ENCODE results near the gene GPS2. TPM values are rescaled to one million over a fixed set of nuclear protein-coding genes. Genes with fewer than 3 reads are reported as not detected.

GPS2 gene
- 91.6 to 105 TPM (median 99.8 TPM) in 5 replicates for total RNA-seq (2022; extraction: Qiagen RNA extraction; ENCODE audit: low read depth)

GRCh38 chr17:7314719-7315569, at the start of gene GPS2:
TSS of gene GPS2 (minus strand) at chr17:7315360. CDS start at chr17:7315052, 308 bp downstream.

GRCh38 chr17:7355053-7355452, 39.9 kb upstream of the GPS2 start, which contains the start of gene TMEM95:
TSS of gene TMEM95 (plus strand) at chr17:7355156. CDS start at chr17:7355205, 49 bp downstream.

GRCh38 chr17:7351665-7352502, 36.7 kb upstream of the GPS2 start, which contains the start of gene KCTD11:
TSS of gene KCTD11 (plus strand) at chr17:7352162.

GRCh38 chr17:7336240-7337175, 21.3 kb upstream of the GPS2 start, which contains the start of gene ACAP1:
TSS of gene ACAP1 (plus strand) at chr17:7336529. CDS start at chr17:7336735, 206 bp downstream.

GRCh38 chr17:7328840-7329373, 13.7 kb upstream of the GPS2 start, which contains the start of gene NEURL4:
TSS of gene NEURL4 (minus strand) at chr17:7329335. CDS start at chr17:7329312, 23 bp downstream.

GRCh38 chr17:7306911-7307685, 8.1 kb downstream of the GPS2 start, which contains the start of gene EIF5A:
TSS of gene EIF5A (plus strand) at chr17:7307628. CDS start at chr17:7309636, 2,008 bp downstream.

GRCh38 chr17:7294614-7295153, 20.5 kb downstream of the GPS2 start, which contains the start of gene YBX2:
TSS of gene YBX2 (minus strand) at chr17:7294639. CDS start at chr17:7294500, 139 bp downstream.

GRCh38 chr17:7281074-7281952, 33.8 kb downstream of the GPS2 start, which contains the start of gene SLC2A4:
TSS of gene SLC2A4 (plus strand) at chr17:7281718. CDS start at chr17:7281935, 217 bp downstream.

Other genes starting within 250 kb of the GPS2 start
- gene CLEC10A, start 235.1 kb downstream of the GPS2 start, total RNA-seq (2022; extraction: Qiagen RNA extraction; ENCODE audit: low read depth) = not detected in 5 replicates
- 0.24 TPM in 1 of 5 replicates, not detected in the others for gene ASGR2, start 200.5 kb downstream of the GPS2 start, total RNA-seq (2022; extraction: Qiagen RNA extraction; ENCODE audit: low read depth)
- 0.82 to 1.2 TPM (median 1.0 TPM) in 5 replicates for gene ASGR1, start 136.0 kb downstream of the GPS2 start, total RNA-seq (2022; extraction: Qiagen RNA extraction; ENCODE audit: low read depth)
- gene DLG4, start 95.5 kb downstream of the GPS2 start, total RNA-seq (2022; extraction: Qiagen RNA extraction; ENCODE audit: low read depth) = 7.9 to 9.6 TPM (median 8.9 TPM) in 5 replicates
- 353 to 465 TPM (median 434 TPM) in 5 replicates for gene ACADVL, start 95.4 kb downstream of the GPS2 start, total RNA-seq (2022; extraction: Qiagen RNA extraction; ENCODE audit: low read depth)
- 28.0 to 42.0 TPM (median 34.1 TPM) in 5 replicates for gene DVL2, start 80.8 kb downstream of the GPS2 start, total RNA-seq (2022; extraction: Qiagen RNA extraction; ENCODE audit: low read depth)
- gene PHF23, start 75.9 kb downstream of the GPS2 start, total RNA-seq (2022; extraction: Qiagen RNA extraction; ENCODE audit: low read depth) = 83.9 to 111 TPM (median 93.1 TPM) in 5 replicates
- 651 to 801 TPM (median 727 TPM) in 5 replicates for gene GABARAP, start 72.9 kb downstream of the GPS2 start, total RNA-seq (2022; extraction: Qiagen RNA extraction; ENCODE audit: low read depth)
- gene CTDNEP1, start 63.6 kb downstream of the GPS2 start, total RNA-seq (2022; extraction: Qiagen RNA extraction; ENCODE audit: low read depth) = 214 to 254 TPM (median 242 TPM) in 5 replicates
- 117 to 137 TPM (median 127 TPM) in 5 replicates for gene ELP5, start 63.1 kb downstream of the GPS2 start, total RNA-seq (2022; extraction: Qiagen RNA extraction; ENCODE audit: low read depth)
- 0.54 to 0.90 TPM (median 0.62 TPM) in 5 replicates for gene CLDN7, start 52.9 kb downstream of the GPS2 start, total RNA-seq (2022; extraction: Qiagen RNA extraction; ENCODE audit: low read depth)
- 0.13 to 0.29 TPM (median 0.24 TPM) in 5 replicates for gene SLC2A4, start 33.6 kb downstream of the GPS2 start, total RNA-seq (2022; extraction: Qiagen RNA extraction; ENCODE audit: low read depth)
- gene YBX2, start 20.7 kb downstream of the GPS2 start, total RNA-seq (2022; extraction: Qiagen RNA extraction; ENCODE audit: low read depth) = 0.45 to 0.97 TPM (median 0.60 TPM) in 4 of 5 replicates, not detected in the other
- gene EIF5A, start 7.7 kb downstream of the GPS2 start, total RNA-seq (2022; extraction: Qiagen RNA extraction; ENCODE audit: low read depth) = 1,623 to 1,819 TPM (median 1,736 TPM) in 5 replicates
- gene NEURL4, start 14.0 kb upstream of the GPS2 start, total RNA-seq (2022; extraction: Qiagen RNA extraction; ENCODE audit: low read depth) = 24.3 to 33.5 TPM (median 29.7 TPM) in 5 replicates
- 1.9 to 7.2 TPM (median 3.1 TPM) in 5 replicates for gene ACAP1, start 21.2 kb upstream of the GPS2 start, total RNA-seq (2022; extraction: Qiagen RNA extraction; ENCODE audit: low read depth)
- 11.9 to 16.4 TPM (median 13.3 TPM) in 5 replicates for gene KCTD11, start 36.8 kb upstream of the GPS2 start, total RNA-seq (2022; extraction: Qiagen RNA extraction; ENCODE audit: low read depth)
- not detected in 5 replicates for gene TMEM95, start 39.8 kb upstream of the GPS2 start, total RNA-seq (2022; extraction: Qiagen RNA extraction; ENCODE audit: low read depth)
- 1.5 to 2.4 TPM (median 1.8 TPM) in 5 replicates for gene TNK1, start 65.7 kb upstream of the GPS2 start, total RNA-seq (2022; extraction: Qiagen RNA extraction; ENCODE audit: low read depth)
- 36.7 to 43.5 TPM (median 37.7 TPM) in 5 replicates for gene PLSCR3, start 79.2 kb upstream of the GPS2 start, total RNA-seq (2022; extraction: Qiagen RNA extraction; ENCODE audit: low read depth)
- 181 to 224 TPM (median 197 TPM) in 5 replicates for gene TMEM256, start 88.7 kb upstream of the GPS2 start, total RNA-seq (2022; extraction: Qiagen RNA extraction; ENCODE audit: low read depth)
- gene NLGN2, start 92.5 kb upstream of the GPS2 start, total RNA-seq (2022; extraction: Qiagen RNA extraction; ENCODE audit: low read depth) = 14.2 to 20.2 TPM (median 17.0 TPM) in 5 replicates
- gene SPEM1, start 105.0 kb upstream of the GPS2 start, total RNA-seq (2022; extraction: Qiagen RNA extraction; ENCODE audit: low read depth) = 0.09 TPM in 1 of 5 replicates, not detected in the others
- 0.10 to 0.14 TPM in 2 of 5 replicates, not detected in the others for gene SPEM2, start 110.3 kb upstream of the GPS2 start, total RNA-seq (2022; extraction: Qiagen RNA extraction; ENCODE audit: low read depth)
- 0.01 to 0.04 TPM in 2 of 5 replicates, not detected in the others for gene SPEM3, start 113.5 kb upstream of the GPS2 start, total RNA-seq (2022; extraction: Qiagen RNA extraction; ENCODE audit: low read depth)
- gene TMEM102, start 120.1 kb upstream of the GPS2 start, total RNA-seq (2022; extraction: Qiagen RNA extraction; ENCODE audit: low read depth) = 9.6 to 14.5 TPM (median 13.1 TPM) in 5 replicates
- 0.99 to 1.4 TPM (median 1.4 TPM) in 5 replicates for gene FGF11, start 124.2 kb upstream of the GPS2 start, total RNA-seq (2022; extraction: Qiagen RNA extraction; ENCODE audit: low read depth)
- 4.7 to 7.6 TPM (median 7.2 TPM) in 5 replicates for gene CHRNB1, start 129.7 kb upstream of the GPS2 start, total RNA-seq (2022; extraction: Qiagen RNA extraction; ENCODE audit: low read depth)
- 20.0 to 25.5 TPM (median 23.1 TPM) in 5 replicates for gene ZBTB4, start 164.3 kb upstream of the GPS2 start, total RNA-seq (2022; extraction: Qiagen RNA extraction; ENCODE audit: low read depth)
- gene SLC35G6, start 166.1 kb upstream of the GPS2 start, total RNA-seq (2022; extraction: Qiagen RNA extraction; ENCODE audit: low read depth) = not detected in 5 replicates
- gene POLR2A, start 169.0 kb upstream of the GPS2 start, total RNA-seq (2022; extraction: Qiagen RNA extraction; ENCODE audit: low read depth) = 74.3 to 88.3 TPM (median 80.0 TPM) in 5 replicates
- 9.6 to 13.5 TPM (median 10.4 TPM) in 5 replicates for gene TNFSF12, start 233.7 kb upstream of the GPS2 start, total RNA-seq (2022; extraction: Qiagen RNA extraction; ENCODE audit: low read depth)
- gene TNFSF13, start 243.4 kb upstream of the GPS2 start, total RNA-seq (2022; extraction: Qiagen RNA extraction; ENCODE audit: low read depth) = 0.61 to 1.9 TPM (median 1.3 TPM) in 5 replicates
- 94.4 to 114 TPM (median 102 TPM) in 5 replicates for gene SENP3, start 246.6 kb upstream of the GPS2 start, total RNA-seq (2022; extraction: Qiagen RNA extraction; ENCODE audit: low read depth)

All from A549 treated with CpdA at 1 μM for 4 hours (cell line).